Right atrium auricular region (tissue), 2 donors: Measurements from ENCODE around the gene MED1. TPM values are rescaled to one million over a fixed set of nuclear protein-coding genes. Genes with fewer than 3 reads are reported as not detected.
A peak's percentile ranks its signal among the peaks of the same experiment; 100 is the strongest.
"Not testable (repeated sequence)": the region's sequence is repeated elsewhere in the genome, so short reads cannot be mapped to it uniquely, and the experiment has no call there.

Experiments
- DNase-seq: peaks from one replicate; pipeline ENCODE4 v3.0.0-alpha.2; 2019; ENCODE audit warnings: low spot score
- H3K27ac ChIP-seq, 2 donors: fragments of 200-600 bp; sonication (generic); 1 replicate in 1 of 2; 2 replicates in 1 of 2; pipeline ENCODE4 v1.5.1; 2016 to 2019
- H3K27me3 ChIP-seq, 2 donors: fragments of 200-600 bp; sonication (generic); one replicate each; pipeline versions ENCODE4 v1.5.1 to v1.6.0; 2017 to 2019
- H3K36me3 ChIP-seq: fragments of 200-600 bp; sonication (generic); one replicate; pipeline ENCODE4 v1.5.1; 2016
- H3K4me1 ChIP-seq, 2 donors: fragments of 200-600 bp; sonication (generic); one replicate each; pipeline versions ENCODE4 v1.5.1 to v1.6.0; 2017 to 2019
- H3K4me3 ChIP-seq, 2 donors: fragments of 200-600 bp; sonication (generic); 1 replicate in 1 of 2; 2 replicates in 1 of 2; pipeline ENCODE4 v1.5.1; 2017 to 2019; ENCODE audit warnings: mild to moderate bottlenecking in 1 of 2, moderate library complexity in 1 of 2
- H3K9me3 ChIP-seq, 2 donors: fragments of 200-600 bp; sonication (generic); one replicate each; pipeline ENCODE4 v1.5.1; 2019
- total RNA-seq, 2 donors: library from RNA; depleted of rRNA; stranded (reverse); fragments of >200 nt; gene quantifications; one replicate each; pipeline ENCODE4 v1.1.0, GENCODE V29; 2016
- TF ChIP-seq, protein P1 (sequence below), 2 donors: fragments of 200-600 bp; sonication (generic); IDR thresholded peaks; one replicate each; pipeline ENCODE4 v1.5.1; 2019; ENCODE audit warnings: antibody characterized with exemption in 2 of 2

MED1 gene
- total RNA-seq, 2 donors from 2014 or later, result 15.9 to 19.0 TPM

DNA sequence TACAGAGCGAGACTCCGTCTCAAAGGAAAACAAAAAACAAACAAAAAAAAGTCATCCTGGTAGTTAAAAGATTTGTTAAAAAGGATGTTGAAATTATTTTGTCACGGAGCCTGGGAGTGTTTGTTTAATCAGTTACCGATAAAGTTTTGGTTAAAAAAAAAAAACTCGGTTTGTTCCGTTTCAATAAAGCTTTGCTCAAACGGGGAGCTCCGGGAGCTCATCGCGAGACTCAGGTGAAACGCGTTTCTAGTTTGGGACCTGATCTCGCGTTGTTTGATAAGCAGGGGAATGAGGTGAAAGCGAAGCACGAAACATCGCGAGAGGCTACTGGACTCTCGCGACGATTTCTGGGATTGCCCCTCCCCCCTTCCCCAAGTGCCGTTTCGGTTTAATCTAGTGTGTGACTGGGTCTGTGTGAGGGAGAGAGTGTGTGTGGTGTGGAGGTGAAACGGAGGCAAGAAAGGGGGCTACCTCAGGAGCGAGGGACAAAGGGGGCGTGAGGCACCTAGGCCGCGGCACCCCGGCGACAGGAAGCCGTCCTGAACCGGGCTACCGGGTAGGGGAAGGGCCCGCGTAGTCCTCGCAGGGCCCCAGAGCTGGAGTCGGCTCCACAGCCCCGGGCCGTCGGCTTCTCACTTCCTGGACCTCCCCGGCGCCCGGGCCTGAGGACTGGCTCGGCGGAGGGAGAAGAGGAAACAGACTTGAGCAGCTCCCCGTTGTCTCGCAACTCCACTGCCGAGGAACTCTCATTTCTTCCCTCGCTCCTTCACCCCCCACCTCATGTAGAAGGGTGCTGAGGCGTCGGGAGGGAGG, 10.3 kb upstream of the MED1 start, which contains the start of gene CDK12:
Gene CDK12 (plus strand): TSS at position 374 of the 813 bp plus-strand sequence. CDS start 586 bp downstream, outside the sequence.
- Histone ChIP-seq H3K4me3 (peak within 1 kb of the TSS; percentile 84 to 94), H3K4me1 (peaks cover 0 to 42% of the 10 kb centered on the region in 2 donors), H3K9me3 (no peaks in the 10 kb centered on the region), H3K27ac (peak within 1 kb of the TSS; percentile 98 to 99), H3K36me3 (no peaks in the 10 kb centered on the region), H3K27me3 (no peaks in the 10 kb centered on the region)
- TF ChIP-seq, protein P1, sequence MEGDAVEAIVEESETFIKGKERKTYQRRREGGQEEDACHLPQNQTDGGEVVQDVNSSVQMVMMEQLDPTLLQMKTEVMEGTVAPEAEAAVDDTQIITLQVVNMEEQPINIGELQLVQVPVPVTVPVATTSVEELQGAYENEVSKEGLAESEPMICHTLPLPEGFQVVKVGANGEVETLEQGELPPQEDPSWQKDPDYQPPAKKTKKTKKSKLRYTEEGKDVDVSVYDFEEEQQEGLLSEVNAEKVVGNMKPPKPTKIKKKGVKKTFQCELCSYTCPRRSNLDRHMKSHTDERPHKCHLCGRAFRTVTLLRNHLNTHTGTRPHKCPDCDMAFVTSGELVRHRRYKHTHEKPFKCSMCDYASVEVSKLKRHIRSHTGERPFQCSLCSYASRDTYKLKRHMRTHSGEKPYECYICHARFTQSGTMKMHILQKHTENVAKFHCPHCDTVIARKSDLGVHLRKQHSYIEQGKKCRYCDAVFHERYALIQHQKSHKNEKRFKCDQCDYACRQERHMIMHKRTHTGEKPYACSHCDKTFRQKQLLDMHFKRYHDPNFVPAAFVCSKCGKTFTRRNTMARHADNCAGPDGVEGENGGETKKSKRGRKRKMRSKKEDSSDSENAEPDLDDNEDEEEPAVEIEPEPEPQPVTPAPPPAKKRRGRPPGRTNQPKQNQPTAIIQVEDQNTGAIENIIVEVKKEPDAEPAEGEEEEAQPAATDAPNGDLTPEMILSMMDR (IDR thresholded peaks at IDR 0.05), result no peak
- DNase-seq, result peak; percentile 98

DNA sequence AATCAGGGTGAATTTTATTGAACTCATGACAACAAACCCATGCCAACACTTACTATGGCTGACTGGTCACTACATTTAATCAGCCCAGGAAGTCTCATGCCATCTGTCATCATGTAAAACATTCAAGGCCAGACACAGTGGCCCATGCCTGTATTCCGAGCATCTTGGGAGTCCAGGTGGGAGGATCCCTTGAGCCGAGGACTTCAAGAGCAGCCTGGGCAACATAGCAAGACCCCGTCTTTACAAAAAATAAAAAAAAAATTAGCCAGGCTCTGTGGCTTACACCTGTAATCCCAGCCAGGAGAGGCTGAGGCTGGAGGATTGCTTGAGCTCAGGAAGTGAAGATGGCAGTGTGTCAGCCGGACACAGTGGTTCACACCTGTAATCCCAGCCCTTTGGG, 4.9 kb upstream of the MED1 start:
- no peak overlapping the region for H3K27ac ChIP-seq
- no peaks in the 10 kb centered on the region for H3K9me3 ChIP-seq
- no peak overlapping the region for H3K4me3 ChIP-seq
- H3K36me3 ChIP-seq, result no peaks in the 10 kb centered on the region
- H3K27me3 ChIP-seq, result no peaks in the 10 kb centered on the region
- peaks cover 0 to 11% of the 10 kb centered on the region in 2 donors for H3K4me1 ChIP-seq
- TF ChIP-seq, protein P1 (IDR thresholded peaks at IDR 0.05), result no peak
- no peak for DNase-seq

DNA sequence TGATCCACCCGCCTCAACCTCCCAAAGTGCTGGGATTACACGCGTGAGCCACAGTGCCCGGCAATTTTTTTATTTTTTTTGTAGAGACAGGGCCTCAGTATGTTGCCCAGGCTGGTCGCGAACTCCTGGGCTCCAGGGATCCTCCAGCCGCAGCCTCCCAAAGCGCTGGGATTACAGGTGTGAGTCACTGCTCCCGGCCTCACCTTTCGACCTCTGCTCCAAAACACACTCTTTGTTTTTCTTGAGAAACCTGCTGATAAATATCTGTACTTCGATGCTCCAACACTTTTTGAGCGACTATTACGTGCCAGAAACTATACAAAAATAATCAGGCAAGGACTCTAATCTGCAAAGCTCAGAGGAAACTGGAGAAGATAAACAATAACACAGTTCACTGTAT, 1.0 kb downstream of the MED1 start:
- no peak for DNase-seq
- H3K4me1 ChIP-seq, result peaks cover 0 to 15% of the 10 kb centered on the region in 2 donors
- H3K4me3 ChIP-seq, result peak overlapping the region in 1 of 2 donors; percentile 69
- no peaks in the 10 kb centered on the region for H3K9me3 ChIP-seq
- H3K36me3 ChIP-seq, result peaks cover 27% of the 10 kb centered on the region
- H3K27me3 ChIP-seq, result no peaks in the 10 kb centered on the region
- TF ChIP-seq, protein P1 (IDR thresholded peaks at IDR 0.05), result no peak
- no peak overlapping the region for H3K27ac ChIP-seq

DNA sequence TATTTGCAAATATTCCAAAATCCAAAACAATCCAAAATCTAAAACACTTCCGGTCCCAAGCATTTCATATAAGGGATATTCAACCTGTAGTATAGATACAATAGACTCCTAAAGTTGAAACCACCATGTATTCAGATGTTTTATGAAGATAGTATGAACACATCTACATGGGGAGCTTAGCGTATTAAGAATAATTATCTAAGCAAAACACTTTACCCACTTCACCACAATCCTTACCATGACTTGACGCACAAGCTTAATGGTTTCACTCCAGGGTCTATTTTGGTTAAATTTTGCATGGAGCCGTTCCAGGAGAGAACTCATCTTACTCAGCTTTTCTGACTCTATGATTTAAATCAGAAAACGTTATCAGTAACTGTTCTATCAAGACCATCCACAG, 3.5 kb downstream of the MED1 start:
- no peak for DNase-seq
- TF ChIP-seq, protein P1 (IDR thresholded peaks at IDR 0.05), result no peak

DNA sequence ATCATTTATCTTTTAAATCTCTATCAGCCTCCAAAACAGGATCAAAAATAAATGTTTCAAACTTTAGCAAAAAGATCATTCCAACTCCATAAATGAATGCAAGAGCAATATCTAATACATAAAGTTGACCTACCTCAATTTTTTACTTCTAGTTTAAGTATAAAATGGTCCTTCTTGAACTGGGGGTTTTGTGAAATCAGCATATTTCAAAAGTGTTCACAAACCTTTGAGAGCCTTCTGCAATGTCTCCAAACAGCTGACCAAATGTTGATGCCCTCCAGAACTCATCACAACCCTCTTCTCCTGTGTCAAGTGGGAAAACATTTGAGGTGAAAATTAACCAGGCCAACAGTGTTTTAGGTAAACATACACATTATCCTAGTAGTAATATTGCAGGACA, 7.7 kb downstream of the MED1 start:
- TF ChIP-seq, protein P1 (IDR thresholded peaks at IDR 0.05), result no peak
- no peaks in the 10 kb centered on the region for H3K27me3 ChIP-seq
- no peak for DNase-seq
- no peaks in the 10 kb centered on the region for H3K4me1 ChIP-seq
- H3K4me3 ChIP-seq, result no peak overlapping the region
- no peaks in the 10 kb centered on the region for H3K9me3 ChIP-seq
- H3K27ac ChIP-seq, result no peak overlapping the region
- H3K36me3 ChIP-seq, result peaks cover 83% of the 10 kb centered on the region

More for the DNA sequence above, 3.5 kb downstream of the MED1 start:
- Histone ChIP-seq H3K27ac (no peak overlapping the region), H3K4me3 (no peak overlapping the region), H3K9me3 (no peaks in the 10 kb centered on the region), H3K4me1 (peaks cover 0 to 15% of the 10 kb centered on the region in 2 donors), H3K36me3 (peaks cover 51% of the 10 kb centered on the region), H3K27me3 (no peaks in the 10 kb centered on the region)

DNA sequence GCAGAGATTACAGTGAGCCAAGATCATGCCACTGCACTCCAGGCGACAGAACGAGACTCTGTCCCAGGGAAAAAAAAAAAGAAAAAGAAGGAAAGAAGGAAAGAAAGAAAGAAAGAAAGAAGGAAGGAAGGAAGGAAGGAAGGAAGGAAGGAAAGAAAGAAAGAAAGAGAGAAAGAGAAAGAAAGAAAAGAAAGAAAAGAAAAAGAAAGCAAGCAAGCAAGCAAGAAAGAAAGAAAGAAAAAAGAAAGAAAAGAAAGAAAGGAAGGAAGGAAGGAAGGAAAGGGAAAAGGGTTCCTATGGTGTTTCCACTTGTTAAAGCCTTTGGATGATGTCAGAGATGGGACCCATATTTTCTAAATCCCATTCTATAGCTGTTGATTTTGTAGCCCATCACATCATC, 11.2 kb downstream of the MED1 start:
- not testable (repeated sequence) for H3K9me3 ChIP-seq, H3K27me3 ChIP-seq, H3K4me3 ChIP-seq, DNase-seq, H3K27ac ChIP-seq, H3K4me1 ChIP-seq
- peaks cover 86% of the 10 kb centered on the region for H3K36me3 ChIP-seq
